Osteoblast (primary cell): ENCODE measurements around the gene ARR3. TPM values are rescaled to one million over a fixed set of nuclear protein-coding genes. Genes with fewer than 3 reads are reported as not detected.
"Not testable (repeated sequence)": the region's sequence is repeated elsewhere in the genome, so short reads cannot be mapped to it uniquely, and the experiment has no call there.

Experiments
- DNase-seq: peaks from one replicate; pipeline ENCODE4 v3.0.0; 2011; ENCODE audit warnings: low spot score, mixed read lengths; ENCODE audit not compliant: insufficient read length; ENCODE audit errors: missing footprints
- H2AFZ ChIP-seq: 2 replicates; pipeline ENCODE4 v1.6.0; 2011; ENCODE audit warnings: mild to moderate bottlenecking, low read length
- H3K27ac ChIP-seq: 2 replicates; pipeline ENCODE4 v1.5.1; 2011; ENCODE audit warnings: mild to moderate bottlenecking, low read depth, low read length, moderate library complexity
- H3K27me3 ChIP-seq: 2 replicates; pipeline ENCODE4 v1.6.0; 2012; ENCODE audit warnings: mild to moderate bottlenecking, control low read depth, inconsistent platforms, low read length, moderate library complexity; ENCODE audit not compliant: insufficient read depth
- H3K36me3 ChIP-seq: 2 replicates; pipeline ENCODE4 v1.5.1; 2011; ENCODE audit warnings: mild to moderate bottlenecking, low read length, control low read depth, moderate library complexity; ENCODE audit not compliant: insufficient read depth
- H3K4me1 ChIP-seq: 2 replicates; pipeline ENCODE4 v1.5.1; 2011; ENCODE audit warnings: mild to moderate bottlenecking, low read length, control low read depth, moderate library complexity; ENCODE audit not compliant: insufficient read depth
- H3K4me2 ChIP-seq: 2 replicates; pipeline ENCODE4 v1.6.0; 2011; ENCODE audit warnings: mild to moderate bottlenecking, low read length; ENCODE audit not compliant: insufficient read depth
- H3K4me3 ChIP-seq: fragments of 200-600 bp; sonication (generic); 3 replicates; pipeline ENCODE4 v1.5.1; 2012; ENCODE audit warnings: mild to moderate bottlenecking, low read length, inconsistent platforms; ENCODE audit not compliant: insufficient read depth
- H3K79me2 ChIP-seq: 2 replicates; pipeline ENCODE4 v1.6.0; 2012; ENCODE audit warnings: mild to moderate bottlenecking, low read length, control low read depth, inconsistent platforms; ENCODE audit not compliant: insufficient read depth
- H3K9me3 ChIP-seq: 2 replicates; pipeline ENCODE4 v1.5.1; 2011; ENCODE audit warnings: low read depth, low read length, control low read depth
- H4K20me1 ChIP-seq: 2 replicates; pipeline ENCODE4 v1.6.0; 2012; ENCODE audit warnings: mild to moderate bottlenecking, low read length, control low read depth; ENCODE audit not compliant: insufficient read depth
- total RNA-seq: library from RNA; depleted of rRNA; stranded (reverse); fragments of >200 nt; gene quantifications from 2 replicates; pipeline ENCODE4 v1.2.3, GENCODE V29; 2012
- TF ChIP-seq, protein P1 (sequence below): IDR thresholded peaks from 2 replicates; pipeline ENCODE4 v1.5.1; 2011; ENCODE audit warnings: mild to moderate bottlenecking, low read depth, low read length, moderate library complexity; ENCODE audit errors: extremely low read depth

Gene ARR3
- total RNA-seq, 1 donor = not detected

- peak overlapping the region; percentile 10 for H2AFZ ChIP-seq
- peaks cover 21% of the 10 kb centered on the region for H3K27me3 ChIP-seq
- no peaks in the 10 kb centered on the region for H3K4me1 ChIP-seq
- DNase-seq = no peak
- no peak overlapping the region for H3K4me2 ChIP-seq
- TF ChIP-seq, protein P1, sequence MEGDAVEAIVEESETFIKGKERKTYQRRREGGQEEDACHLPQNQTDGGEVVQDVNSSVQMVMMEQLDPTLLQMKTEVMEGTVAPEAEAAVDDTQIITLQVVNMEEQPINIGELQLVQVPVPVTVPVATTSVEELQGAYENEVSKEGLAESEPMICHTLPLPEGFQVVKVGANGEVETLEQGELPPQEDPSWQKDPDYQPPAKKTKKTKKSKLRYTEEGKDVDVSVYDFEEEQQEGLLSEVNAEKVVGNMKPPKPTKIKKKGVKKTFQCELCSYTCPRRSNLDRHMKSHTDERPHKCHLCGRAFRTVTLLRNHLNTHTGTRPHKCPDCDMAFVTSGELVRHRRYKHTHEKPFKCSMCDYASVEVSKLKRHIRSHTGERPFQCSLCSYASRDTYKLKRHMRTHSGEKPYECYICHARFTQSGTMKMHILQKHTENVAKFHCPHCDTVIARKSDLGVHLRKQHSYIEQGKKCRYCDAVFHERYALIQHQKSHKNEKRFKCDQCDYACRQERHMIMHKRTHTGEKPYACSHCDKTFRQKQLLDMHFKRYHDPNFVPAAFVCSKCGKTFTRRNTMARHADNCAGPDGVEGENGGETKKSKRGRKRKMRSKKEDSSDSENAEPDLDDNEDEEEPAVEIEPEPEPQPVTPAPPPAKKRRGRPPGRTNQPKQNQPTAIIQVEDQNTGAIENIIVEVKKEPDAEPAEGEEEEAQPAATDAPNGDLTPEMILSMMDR = no peak
- no peak overlapping the region for H3K27ac ChIP-seq
- no peaks in the 10 kb centered on the region for H3K9me3 ChIP-seq
- H3K4me3 ChIP-seq = no peak overlapping the region
- H3K79me2 ChIP-seq = no peaks in the 10 kb centered on the region
- no peaks in the 10 kb centered on the region for H3K36me3 ChIP-seq
- H4K20me1 ChIP-seq = peaks cover 3% of the 10 kb centered on the region
Measured at GRCh38 chrX:70231666-70232065, 36.5 kb upstream of the ARR3 start.

- TF ChIP-seq, protein P1 = no peak
- no peak within 1 kb of the TSS for H2AFZ ChIP-seq
- no peak for DNase-seq
- no peak within 1 kb of the TSS for H3K4me2 ChIP-seq
- H4K20me1 ChIP-seq = peaks cover 3% of the 10 kb centered on the region
- no peaks in the 10 kb centered on the region for H3K4me1 ChIP-seq
- no peak within 1 kb of the TSS for H3K27ac ChIP-seq
- H3K79me2 ChIP-seq = no peaks in the 10 kb centered on the region
- no peaks in the 10 kb centered on the region for H3K9me3 ChIP-seq
- H3K4me3 ChIP-seq = no peak within 1 kb of the TSS
- H3K36me3 ChIP-seq = no peaks in the 10 kb centered on the region
- peaks cover 20% of the 10 kb centered on the region for H3K27me3 ChIP-seq
Measured at GRCh38 chrX:70234355-70234754, 33.8 kb upstream of the ARR3 start, which contains the start of gene AWAT1. AWAT1 (plus strand) TSS chrX:70234655; CDS start chrX:70234696, 41 bp downstream.

DNA sequence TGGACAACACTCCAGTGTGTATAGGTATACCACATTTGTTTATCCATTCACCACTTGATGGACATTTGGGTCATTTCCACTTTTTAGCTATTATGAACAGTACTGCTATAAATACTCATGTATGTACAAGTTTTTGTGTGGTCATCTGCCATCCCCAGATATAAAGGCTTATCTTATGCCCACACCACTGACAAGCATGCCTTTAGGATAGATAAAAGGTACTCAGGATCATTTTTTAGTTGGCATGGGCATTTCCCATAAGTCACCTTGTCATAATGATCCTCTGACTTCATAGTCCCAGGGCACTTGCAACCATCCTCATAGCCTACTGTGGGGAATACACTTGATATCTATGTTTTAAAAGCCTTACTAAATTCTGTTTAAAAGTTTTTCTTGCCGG is 27.4 kb upstream of the ARR3 start:
- TF ChIP-seq, protein P1 = no peak
- H3K4me1 ChIP-seq = peaks cover 5% of the 10 kb centered on the region

DNA sequence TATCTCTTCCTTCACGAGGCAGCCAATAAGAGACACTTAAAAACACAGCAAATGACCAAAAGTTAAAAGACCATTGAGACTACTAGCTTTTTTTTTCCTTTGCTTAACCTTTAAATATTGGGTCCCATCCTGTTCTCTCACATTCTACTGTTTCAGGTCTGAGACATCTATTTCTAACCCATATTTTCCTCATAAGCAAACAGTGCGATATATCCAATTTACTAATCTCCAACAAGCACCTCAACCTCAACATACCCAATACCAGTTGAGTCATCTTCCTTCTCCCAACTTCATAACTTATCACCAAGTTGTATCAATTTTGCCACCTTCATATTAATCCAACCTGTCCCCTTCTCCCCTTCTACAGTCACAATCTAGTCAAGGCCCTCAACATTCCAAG is 26.6 kb upstream of the ARR3 start:
- H3K4me1 ChIP-seq = peaks cover 5% of the 10 kb centered on the region
- H3K4me2 ChIP-seq = no peak overlapping the region
- DNase-seq = no peak
- no peak overlapping the region for H3K4me3 ChIP-seq
- H3K27ac ChIP-seq = no peak overlapping the region
- H3K36me3 ChIP-seq = no peaks in the 10 kb centered on the region
- no peaks in the 10 kb centered on the region for H4K20me1 ChIP-seq
- H3K27me3 ChIP-seq = peaks cover 12% of the 10 kb centered on the region
- no peak overlapping the region for H2AFZ ChIP-seq
- TF ChIP-seq, protein P1 = no peak
- no peaks in the 10 kb centered on the region for H3K79me2 ChIP-seq
- no peaks in the 10 kb centered on the region for H3K9me3 ChIP-seq

More for the DNA sequence above, 27.4 kb upstream of the ARR3 start:
- Histone ChIP-seq H3K4me3 (no peak overlapping the region), H2AFZ (no peak overlapping the region), H3K4me2 (no peak overlapping the region), H3K27ac (no peak overlapping the region), H3K27me3 (peaks cover 13% of the 10 kb centered on the region), H4K20me1 (no peaks in the 10 kb centered on the region), H3K36me3 (no peaks in the 10 kb centered on the region), H3K9me3 (no peaks in the 10 kb centered on the region), H3K79me2 (no peaks in the 10 kb centered on the region)
- DNase-seq = no peak

- not testable (repeated sequence) for H3K4me2 ChIP-seq, H3K36me3 ChIP-seq, DNase-seq, H3K4me1 ChIP-seq, H3K4me3 ChIP-seq, H3K9me3 ChIP-seq, H4K20me1 ChIP-seq, H3K79me2 ChIP-seq, H2AFZ ChIP-seq, H3K27ac ChIP-seq
- peaks cover 12% of the 10 kb centered on the region for H3K27me3 ChIP-seq
Measured at GRCh38 chrX:70243601-70244000, 24.5 kb upstream of the ARR3 start.
